BE2C (cell line): ENCODE data around the gene ZNF860.

Experiments
- DNase-seq: peaks from one replicate; pipeline ENCODE4 v3.0.0-alpha.2; 2020
- H3K27me3 ChIP-seq: fragments of 250-450 bp; sonication (Bioruptor Pico); 2 replicates; pipeline ENCODE4 v1.5.1; 2020; ENCODE audit warnings: mild to moderate bottlenecking
- H3K36me3 ChIP-seq: fragments of 250-450 bp; sonication (Bioruptor Pico); 2 replicates; pipeline ENCODE4 v1.5.1; 2020; ENCODE audit warnings: mild to moderate bottlenecking
- H3K4me1 ChIP-seq: fragments of 250-450 bp; sonication (Bioruptor Pico); 2 replicates; pipeline ENCODE4 v1.5.1; 2020
- H3K4me3 ChIP-seq: 2 replicates; pipeline ENCODE4 v1.5.1; 2011; ENCODE audit warnings: low read depth, low read length
- H3K9me3 ChIP-seq: fragments of 250-450 bp; sonication (Bioruptor Pico); 2 replicates; pipeline ENCODE4 v1.5.1; 2020
- TF ChIP-seq, protein P1 (sequence below): IDR thresholded peaks from 2 replicates; pipeline ENCODE4 v1.5.1; 2012; ENCODE audit warnings: mild to moderate bottlenecking, low read depth, low read length

ZNF860 gene

DNA sequence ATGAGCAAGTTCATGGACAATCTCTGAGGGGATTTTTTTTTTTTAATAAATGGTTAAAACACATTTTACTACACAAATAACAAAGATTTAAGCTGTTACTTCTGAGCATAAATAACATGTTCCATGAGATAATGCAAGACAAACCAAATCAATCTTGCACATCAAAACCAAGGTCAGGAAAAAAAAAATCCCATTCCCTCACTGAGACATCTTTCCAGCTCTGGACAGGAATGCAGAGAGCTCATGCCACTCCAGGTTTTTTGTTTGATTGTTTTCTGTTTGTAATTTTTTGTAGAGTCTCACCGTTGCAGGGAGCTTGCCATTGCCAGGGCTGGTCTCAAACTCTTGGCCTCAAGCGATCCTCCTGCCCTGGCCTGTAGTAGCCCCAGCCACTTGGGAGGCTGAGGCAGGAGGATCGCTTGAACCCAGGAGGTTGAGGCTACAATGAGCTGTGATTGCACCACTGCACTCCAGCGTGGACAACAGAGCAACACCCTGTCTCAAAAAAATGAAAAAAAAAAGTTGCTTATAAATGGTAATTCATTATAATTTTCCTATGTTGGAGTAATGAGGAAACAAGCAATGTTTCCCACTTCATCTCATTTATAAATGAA, 14.5 kb upstream of the ZNF860 start:
- no peaks in the 10 kb centered on the region for H3K4me1 ChIP-seq
- H3K36me3 ChIP-seq, result no peaks in the 10 kb centered on the region
- H3K9me3 ChIP-seq, result no peaks in the 10 kb centered on the region
- TF ChIP-seq, protein P1, sequence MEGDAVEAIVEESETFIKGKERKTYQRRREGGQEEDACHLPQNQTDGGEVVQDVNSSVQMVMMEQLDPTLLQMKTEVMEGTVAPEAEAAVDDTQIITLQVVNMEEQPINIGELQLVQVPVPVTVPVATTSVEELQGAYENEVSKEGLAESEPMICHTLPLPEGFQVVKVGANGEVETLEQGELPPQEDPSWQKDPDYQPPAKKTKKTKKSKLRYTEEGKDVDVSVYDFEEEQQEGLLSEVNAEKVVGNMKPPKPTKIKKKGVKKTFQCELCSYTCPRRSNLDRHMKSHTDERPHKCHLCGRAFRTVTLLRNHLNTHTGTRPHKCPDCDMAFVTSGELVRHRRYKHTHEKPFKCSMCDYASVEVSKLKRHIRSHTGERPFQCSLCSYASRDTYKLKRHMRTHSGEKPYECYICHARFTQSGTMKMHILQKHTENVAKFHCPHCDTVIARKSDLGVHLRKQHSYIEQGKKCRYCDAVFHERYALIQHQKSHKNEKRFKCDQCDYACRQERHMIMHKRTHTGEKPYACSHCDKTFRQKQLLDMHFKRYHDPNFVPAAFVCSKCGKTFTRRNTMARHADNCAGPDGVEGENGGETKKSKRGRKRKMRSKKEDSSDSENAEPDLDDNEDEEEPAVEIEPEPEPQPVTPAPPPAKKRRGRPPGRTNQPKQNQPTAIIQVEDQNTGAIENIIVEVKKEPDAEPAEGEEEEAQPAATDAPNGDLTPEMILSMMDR, result no peak
- no peak for DNase-seq
- H3K27me3 ChIP-seq, result no peaks in the 10 kb centered on the region
- no peak overlapping the region for H3K4me3 ChIP-seq

- H3K4me1 ChIP-seq, result no peaks in the 10 kb centered on the region
- no peaks in the 10 kb centered on the region for H3K27me3 ChIP-seq
- TF ChIP-seq, protein P1, result no peak
- H3K36me3 ChIP-seq, result no peaks in the 10 kb centered on the region
- H3K4me3 ChIP-seq, result no peak overlapping the region
- DNase-seq, result no peak
- no peaks in the 10 kb centered on the region for H3K9me3 ChIP-seq
Observed at GRCh38 chr3:31967592-31967991, 14.0 kb upstream of the ZNF860 start.

DNA sequence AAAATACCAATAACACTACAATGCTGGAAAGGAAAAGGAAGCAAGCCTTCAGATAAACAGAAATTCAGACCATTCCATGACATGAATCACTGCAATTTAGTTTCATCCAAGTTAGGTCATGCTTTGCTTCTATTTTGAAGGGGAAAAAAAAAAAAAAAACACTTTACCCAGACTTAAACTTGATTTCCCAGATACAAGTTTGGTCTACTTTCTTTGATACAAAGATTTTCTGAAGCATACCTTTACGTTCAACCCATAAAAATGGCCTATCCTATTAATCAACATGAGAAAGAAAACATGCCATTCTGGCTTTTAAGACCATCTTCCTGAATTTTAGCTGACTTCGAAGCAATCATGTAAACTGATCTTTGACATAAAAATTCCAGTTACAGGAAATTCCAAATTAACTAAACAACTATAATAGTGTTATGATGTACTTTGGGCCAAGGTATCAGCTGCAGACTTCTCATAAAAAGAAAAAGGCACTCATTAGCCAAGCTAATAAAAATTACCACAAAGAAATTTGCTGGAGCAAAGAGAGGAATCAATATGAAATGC, 13.1 kb upstream of the ZNF860 start:
- no peak overlapping the region for H3K4me3 ChIP-seq
- no peaks in the 10 kb centered on the region for H3K4me1 ChIP-seq
- DNase-seq, result no peak

GRCh38 chr3:31968927-31969418, 12.6 kb upstream of the ZNF860 start:
- TF ChIP-seq, protein P1, result no peak
- DNase-seq, result no peak
- no peaks in the 10 kb centered on the region for H3K9me3 ChIP-seq
- H3K36me3 ChIP-seq, result no peaks in the 10 kb centered on the region
- H3K4me3 ChIP-seq, result no peak overlapping the region
- H3K4me1 ChIP-seq, result no peaks in the 10 kb centered on the region
- H3K27me3 ChIP-seq, result no peaks in the 10 kb centered on the region

More for the DNA sequence above, 13.1 kb upstream of the ZNF860 start:
- Histone ChIP-seq H3K27me3 (no peaks in the 10 kb centered on the region), H3K9me3 (no peaks in the 10 kb centered on the region), H3K36me3 (no peaks in the 10 kb centered on the region)
- TF ChIP-seq, protein P1, result no peak

DNA sequence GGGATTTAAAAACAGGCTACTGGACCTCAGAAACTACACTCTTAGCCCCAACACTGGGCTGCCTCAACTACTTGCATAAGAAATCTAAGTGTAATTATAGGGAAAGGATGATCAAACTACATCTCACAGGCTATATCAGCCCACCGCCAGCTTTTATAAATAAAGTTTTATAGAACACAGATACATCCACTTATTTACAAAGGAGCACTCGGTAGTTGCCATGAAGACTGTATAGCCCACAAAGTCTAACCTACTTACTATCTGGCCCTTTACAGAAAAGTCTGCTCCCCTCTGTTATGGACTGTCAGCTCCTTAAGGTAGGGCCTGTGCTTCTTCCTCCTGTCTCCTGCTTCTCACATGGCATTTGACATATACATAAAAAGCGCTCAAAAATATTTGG, 9.9 kb upstream of the ZNF860 start:
- no peaks in the 10 kb centered on the region for H3K36me3 ChIP-seq
- TF ChIP-seq, protein P1, result no peak
- no peak for DNase-seq
- H3K27me3 ChIP-seq, result no peaks in the 10 kb centered on the region
- no peak overlapping the region for H3K4me3 ChIP-seq
- H3K9me3 ChIP-seq, result no peaks in the 10 kb centered on the region
- no peaks in the 10 kb centered on the region for H3K4me1 ChIP-seq

DNA sequence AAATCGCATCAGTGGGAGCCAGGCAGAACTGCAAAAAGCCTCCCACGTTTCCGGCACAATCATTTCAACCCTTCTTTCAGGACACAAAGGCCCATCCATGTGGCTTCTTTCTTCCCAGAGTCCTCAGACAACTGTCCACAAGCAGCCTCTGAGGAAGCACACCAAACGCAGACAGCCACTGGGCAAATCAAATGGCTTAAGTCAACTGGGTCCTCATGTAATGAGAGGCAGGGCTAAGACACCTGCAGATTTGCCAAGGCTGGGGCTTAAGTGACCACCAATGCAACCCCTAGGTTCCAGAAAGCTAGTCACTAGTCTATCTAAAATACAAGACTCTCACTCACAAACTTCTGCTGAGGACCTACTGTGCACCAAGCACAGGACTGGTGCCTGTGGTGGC, 8.5 kb upstream of the ZNF860 start:
- no peak overlapping the region for H3K4me3 ChIP-seq
- H3K27me3 ChIP-seq, result no peaks in the 10 kb centered on the region

More for the DNA sequence above, 8.5 kb upstream of the ZNF860 start:
- Histone ChIP-seq H3K9me3 (no peaks in the 10 kb centered on the region), H3K36me3 (no peaks in the 10 kb centered on the region), H3K4me1 (no peaks in the 10 kb centered on the region)
- TF ChIP-seq, protein P1, result no peak
- no peak for DNase-seq
